ENCODE measurements around the gene CD160. TPM values are rescaled to one million over a fixed set of nuclear protein-coding genes. Genes with fewer than 3 reads are reported as not detected.

Gene CD160
- total and polyA plus RNA-seq, 10 of the 15 experiments (the other 5 are each of a cell fraction or from before 2014, with no cell fraction given): 0.06 to 1.1 (median 0.26) TPM; not detected in 5

- in situ Hi-C loops (cut with MboI): no loop called here
Observed at GRCh38 chr1:145705622-145706021, 13.7 kb upstream of the CD160 start.

DNA sequence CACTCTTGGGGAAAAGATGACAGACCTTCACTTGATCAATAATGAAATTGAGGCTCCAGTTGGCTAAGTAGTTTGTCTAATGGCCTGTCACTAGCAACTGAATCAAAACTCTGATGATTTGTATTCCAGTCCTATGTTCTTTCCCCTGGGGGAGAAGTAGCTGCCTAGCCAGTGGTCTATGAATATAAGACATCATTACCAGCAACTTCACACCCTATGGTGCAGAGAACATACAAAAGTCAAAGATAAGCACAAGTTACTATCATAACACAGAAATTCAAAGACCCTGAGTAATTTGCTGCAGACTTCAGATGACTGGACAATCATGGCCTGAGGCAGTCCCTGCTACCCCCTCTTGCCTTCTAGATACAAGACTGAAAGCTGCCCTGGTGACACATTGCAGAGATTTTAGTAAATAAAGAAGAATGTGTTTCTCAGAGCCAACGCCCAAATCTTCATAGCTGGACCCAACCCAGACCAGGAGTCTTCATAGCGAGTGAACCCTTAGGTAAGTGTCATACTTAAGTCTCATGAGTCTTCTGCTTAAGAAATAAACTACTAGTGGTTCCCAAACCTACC lies 13.1 kb upstream of the CD160 start:
- H3K4me2 ChIP-seq (ENCODE audit: control insufficient read depth, insufficient read depth): no peak overlapping the region
- intact Hi-C loops (cut with micrococcal nuclease; ENCODE audit: unreplicated experiment): no loop called here
- SMC1A ChIA-PET (ENCODE audit: uncharacterized antibody, unreplicated experiment): no interaction called here
- TF ChIP-seq BRCA1 (IDR thresholded peaks at IDR 0.05; ENCODE audit: low read depth, low read length) (no peak), MTA3 (IDR thresholded peaks at IDR 0.05; ENCODE audit: borderline replicate concordance, low read length) (no peak), EP300 (IDR thresholded peaks at IDR 0.05; ENCODE audit: borderline replicate concordance in 1 of 2, control insufficient read depth in 1 of 2, low read depth in 2 of 2, low read length in 2 of 2) (no peak), SP1 (IDR thresholded peaks at IDR 0.05; ENCODE audit: low read depth, low read length) (no peak), NBN (IDR thresholded peaks at IDR 0.05) (no peak), POU2F2 (IDR thresholded peaks at IDR 0.05; ENCODE audit: borderline replicate concordance, low read depth, low read length) (no peak), RCOR1 (conservative IDR thresholded peaks at IDR 0.05; ENCODE audit: low read depth, low read length) (no peak), FOS (IDR thresholded peaks at IDR 0.05; ENCODE audit: borderline replicate concordance, extremely low read depth, insufficient read length) (no peak), RELA (IDR thresholded peaks at IDR 0.05; ENCODE audit: borderline replicate concordance, partially characterized antibody) (no peak), KAT2A (conservative IDR thresholded peaks at IDR 0.05; ENCODE audit: control insufficient read depth, low read depth, low read length) (no peak), MEF2A (IDR thresholded peaks at IDR 0.05; ENCODE audit: insufficient read depth, low read depth, low read length) (no peak), BHLHE40 (IDR thresholded peaks at IDR 0.05; ENCODE audit: borderline replicate concordance in 1 of 2, low read depth in 2 of 2, low read length in 1 of 2) (no peak), POLR2AphosphoS2 (IDR thresholded peaks at IDR 0.05; ENCODE audit: low read depth, low read length) (no peak), MYC (IDR thresholded peaks at IDR 0.05; ENCODE audit: insufficient read depth, insufficient read length, insufficient replicate concordance, low read length, severe bottlenecking) (no peak)

More at GRCh38 chr1:145705622-145706021, 13.7 kb upstream of the CD160 start:
- DNase-seq (ENCODE audit: low read depth, low spot score) (no peak), FAIRE-seq (no peak), ATAC-seq (no peak)
- Histone ChIP-seq H3K36me3 (ENCODE audit: control insufficient read depth in 2 of 2, insufficient read depth in 2 of 2, low read length in 1 of 2) (no peaks in the 10 kb centered on the region), H3K4me2 (ENCODE audit: control insufficient read depth, insufficient read depth) (no peak overlapping the region), H3K79me2 (ENCODE audit: control insufficient read depth, insufficient read depth, low read length) (no peaks in the 10 kb centered on the region), H3K27me3 (replicated peaks in 1 of 2; ENCODE audit: control insufficient read depth in 2 of 2, insufficient read depth in 2 of 2, low read length in 1 of 2) (no peaks in the 10 kb centered on the region), H3K9ac (ENCODE audit: control insufficient read depth, insufficient read depth, low read length) (no peak overlapping the region), H3K4me1 (ENCODE audit: control insufficient read depth, insufficient read depth, low read length) (peaks cover 6% of the 10 kb centered on the region), H3K4me3 (no peak overlapping the region), H3K9me3 (replicated peaks; ENCODE audit: control insufficient read depth, insufficient read depth, low read length) (no peaks in the 10 kb centered on the region), H2AFZ (ENCODE audit: control insufficient read depth, low read depth, low read length) (no peak overlapping the region), H4K20me1 (ENCODE audit: control insufficient read depth, insufficient read depth) (no peaks in the 10 kb centered on the region), H3K27ac (ENCODE audit: control insufficient read depth, insufficient read depth) (no peak overlapping the region)
- ChIA-PET CTCF (interaction anchor here (3.5 kb wide), 1 partner anchor 14 kb away, joined by 13 read pairs; the partner anchor contains the start of gene CD160), POLR2A (no interaction called here), SMC1A (ENCODE audit: uncharacterized antibody, unreplicated experiment) (no interaction called here), RAD21 (ENCODE audit: unreplicated experiment) (no interaction called here)
- no TSS peak for BruUV-seq (replicated peaks)
- WGBS (ENCODE audit: insufficient coverage, insufficient replicate concordance, low lambda C conversion rate, missing lambda C conversion rate): 45% methylated on average over 7 of the region's 7 CpGs
- intact Hi-C loops (cut with micrococcal nuclease; ENCODE audit: unreplicated experiment): no loop called here
- TF ChIP-seq SREBF1 (IDR thresholded peaks at IDR 0.05; ENCODE audit: low read length): no peak
- no peak for TF ChIP-seq YBX1 (IDR thresholded peaks at IDR 0.05)
- no peak for TF ChIP-seq FOXM1 (IDR thresholded peaks at IDR 0.05; ENCODE audit: low read depth, low read length)
- TF ChIP-seq WRNIP1 (IDR thresholded peaks at IDR 0.05; ENCODE audit: borderline replicate concordance, low read depth, low read length): no peak

More for the DNA sequence above, 13.1 kb upstream of the CD160 start:
- Histone ChIP-seq H3K4me3 (no peak overlapping the region), H4K20me1 (ENCODE audit: control insufficient read depth, insufficient read depth) (no peaks in the 10 kb centered on the region), H2AFZ (ENCODE audit: control insufficient read depth, low read depth, low read length) (no peak overlapping the region), H3K4me1 (ENCODE audit: control insufficient read depth, insufficient read depth, low read length) (peaks cover 6% of the 10 kb centered on the region), H3K36me3 (ENCODE audit: control insufficient read depth in 2 of 2, insufficient read depth in 2 of 2, low read length in 1 of 2) (no peaks in the 10 kb centered on the region), H3K9ac (ENCODE audit: control insufficient read depth, insufficient read depth, low read length) (no peak overlapping the region), H3K27ac (ENCODE audit: control insufficient read depth, insufficient read depth) (no peak overlapping the region), H3K79me2 (ENCODE audit: control insufficient read depth, insufficient read depth, low read length) (no peaks in the 10 kb centered on the region), H3K27me3 (replicated peaks in 1 of 2; ENCODE audit: control insufficient read depth in 2 of 2, insufficient read depth in 2 of 2, low read length in 1 of 2) (no peaks in the 10 kb centered on the region), H3K9me3 (replicated peaks; ENCODE audit: control insufficient read depth, insufficient read depth, low read length) (no peaks in the 10 kb centered on the region)
- ChIA-PET RAD21 (ENCODE audit: unreplicated experiment) (no interaction called here), POLR2A (no interaction called here), CTCF (no interaction called here)
- no TSS peak for BruUV-seq (replicated peaks)
- 77% methylated on average over 2 of the region's 2 CpGs for WGBS (ENCODE audit: insufficient coverage, insufficient replicate concordance, low lambda C conversion rate, missing lambda C conversion rate)
- DNase-seq (ENCODE audit: low read depth, low spot score): no peak
- no peak for FAIRE-seq
- no peak for ATAC-seq
- in situ Hi-C loops (cut with MboI): no loop called here

Data from GM12878 (cell line).